GM18517 (cell line): ENCODE data around the gene TMEM186.
"Not testable (repeated sequence)": the region's sequence is repeated elsewhere in the genome, so short reads cannot be mapped to it uniquely, and the experiment has no call there.

ENCODE experiments used
- ATAC-seq: cut with Tn5 transposase; IDR thresholded peaks from one replicate; pipeline ENCODE4 v1.9.1; 2021; ENCODE audit warnings: mild to moderate bottlenecking, moderate library complexity; ENCODE audit not compliant: unreplicated experiment

Gene TMEM186

GRCh38 chr16:8775359-8775758 is 22.1 kb downstream of the TMEM186 start:
- no peak for ATAC-seq

- no peak for ATAC-seq
These were observed 23.2 kb downstream of the TMEM186 start for GRCh38 chr16:8774208-8774607.

- no peak for ATAC-seq
These were observed 23.9 kb downstream of the TMEM186 start for GRCh38 chr16:8773537-8773936.

GRCh38 chr16:8768692-8769091 is 28.7 kb downstream of the TMEM186 start:
- no peak for ATAC-seq

- ATAC-seq: no peak
These were observed 29.2 kb downstream of the TMEM186 start for GRCh38 chr16:8768283-8768682.

GRCh38 chr16:8767176-8767575 is 30.3 kb downstream of the TMEM186 start:
- ATAC-seq: no peak

GRCh38 chr16:8764525-8765250 is 32.8 kb downstream of the TMEM186 start:
- no peak for ATAC-seq

DNA sequence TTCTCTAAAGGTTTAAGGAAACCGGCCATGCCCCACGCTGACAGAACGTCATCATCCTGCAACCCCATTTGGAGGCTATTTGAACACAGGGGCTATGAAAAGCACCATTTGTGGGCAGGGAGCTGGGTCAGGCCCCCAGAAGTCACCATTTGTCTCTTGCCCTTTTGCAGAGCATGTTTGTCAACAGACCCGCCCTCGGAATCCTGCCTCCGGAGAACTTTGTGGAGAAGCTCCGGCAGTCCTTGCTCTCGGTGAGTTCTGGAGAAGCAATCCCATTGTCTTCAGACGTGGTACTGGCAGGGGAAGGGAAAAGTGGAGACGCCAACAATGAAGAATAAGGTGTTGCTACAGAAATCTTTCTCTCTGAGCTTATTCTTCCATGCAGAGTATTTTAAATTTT is 33.5 kb downstream of the TMEM186 start:
- ATAC-seq: no peak

- no peak for ATAC-seq
These were observed 34.4 kb downstream of the TMEM186 start for GRCh38 chr16:8763083-8763482.

DNA sequence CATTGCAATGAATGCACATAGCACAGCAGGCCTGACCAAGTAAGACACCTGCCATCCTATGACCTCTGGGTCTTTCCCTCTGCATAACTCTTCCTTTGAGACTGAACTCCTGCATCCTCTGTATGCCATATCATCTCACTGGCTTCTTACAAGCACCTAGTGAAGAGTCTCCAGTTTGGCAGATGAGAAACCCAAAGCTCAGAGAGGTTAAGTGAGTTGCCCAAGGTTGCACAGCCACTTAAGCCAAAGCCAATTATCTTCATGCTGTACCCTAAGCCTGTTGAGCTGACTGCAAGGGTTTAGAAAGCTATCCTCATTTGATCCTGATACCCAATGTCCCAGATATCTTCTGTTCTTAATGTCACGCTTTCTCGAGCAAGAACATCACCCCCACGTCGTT is 35.2 kb downstream of the TMEM186 start:
- ATAC-seq: no peak

- ATAC-seq: no peak
These were observed 36.4 kb downstream of the TMEM186 start for GRCh38 chr16:8761078-8761477.

DNA sequence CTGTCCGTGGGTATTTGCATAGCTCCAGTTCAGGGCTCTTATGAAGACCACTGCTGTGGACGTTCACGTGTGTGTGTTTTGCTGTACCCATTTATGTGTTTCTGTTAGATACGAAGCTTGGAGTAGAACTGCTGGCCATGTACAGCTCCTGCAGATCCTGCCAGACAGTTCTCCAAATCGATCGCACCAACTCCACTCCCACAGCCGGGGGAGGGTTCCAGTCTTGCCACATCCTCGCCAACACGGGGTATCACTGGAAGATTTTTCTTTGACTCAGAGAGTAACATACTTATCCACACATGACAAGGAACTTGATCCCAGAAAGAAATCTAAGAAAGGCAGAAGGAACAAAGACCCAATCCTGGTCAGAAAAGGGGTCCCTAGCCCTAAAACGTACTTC is 37.4 kb downstream of the TMEM186 start:
- ATAC-seq: no peak

GRCh38 chr16:8758022-8758421 is 39.4 kb downstream of the TMEM186 start:
- no peak for ATAC-seq

GRCh38 chr16:8756755-8757154 is 40.7 kb downstream of the TMEM186 start:
- ATAC-seq: no peak

DNA sequence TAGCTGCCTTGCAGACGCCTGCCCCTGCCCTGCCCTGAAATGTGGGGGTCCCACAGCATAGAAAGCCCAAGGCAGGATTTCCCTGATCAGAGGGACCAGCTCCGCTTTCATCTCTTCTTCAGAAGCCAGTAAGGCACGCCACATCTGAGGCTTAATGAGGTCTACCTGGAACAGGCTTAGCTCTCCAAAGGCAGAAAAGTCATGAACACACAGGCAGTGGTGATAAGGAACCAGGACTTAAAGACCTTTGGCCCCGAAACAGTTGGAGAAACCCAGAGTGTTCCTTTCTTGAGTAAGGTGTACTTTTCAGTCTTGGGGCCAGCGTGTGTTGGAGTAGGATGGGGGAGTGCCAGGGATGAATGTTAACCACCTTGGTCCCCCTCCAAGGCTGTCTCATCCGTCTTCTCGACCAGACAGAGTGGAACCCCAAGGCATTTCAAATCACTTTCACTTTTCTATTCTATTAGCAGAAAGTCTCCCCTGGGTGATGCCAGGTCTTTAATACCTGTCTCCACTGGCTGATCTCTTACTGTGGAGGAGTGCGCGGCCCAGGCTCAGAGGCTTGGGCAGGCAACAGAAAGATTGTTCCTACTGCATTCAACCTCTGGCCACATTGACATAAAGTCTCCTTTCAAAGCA is 43.9 kb downstream of the TMEM186 start:
- ATAC-seq: no peak

- no peak for ATAC-seq
These were observed 44.7 kb downstream of the TMEM186 start for GRCh38 chr16:8752706-8753105.

GRCh38 chr16:8751481-8752311 is 45.7 kb downstream of the TMEM186 start:
- ATAC-seq: no peak

- ATAC-seq: not testable (repeated sequence)
These were observed 48.5 kb downstream of the TMEM186 start for GRCh38 chr16:8748944-8749343.
